Measurements from ENCODE around the gene SERPINA3. TPM values are rescaled to one million over a fixed set of nuclear protein-coding genes. Genes with fewer than 3 reads are reported as not detected.
"Not testable (repeated sequence)": the region's sequence is repeated elsewhere in the genome, so short reads cannot be mapped to it uniquely, and the experiment has no call there.

The SERPINA3 gene
- total RNA-seq, result 0.63 and 1.5 TPM in 2 replicates

GRCh38 chr14:94612174-94612573, at the start of gene SERPINA3:
Gene SERPINA3, plus strand, starts transcription at chr14:94612391. Its CDS starts 2,051 bp downstream, at chr14:94614442.
- DNase-seq (ENCODE audit: low read depth, low spot score), result no peak

GRCh38 chr14:94562941-94563883, 49.0 kb upstream of the SERPINA3 start:
- DNase-seq (ENCODE audit: low read depth, low spot score), result no peak

GRCh38 chr14:94564381-94564780, 47.8 kb upstream of the SERPINA3 start:
- no peak for DNase-seq (ENCODE audit: low read depth, low spot score)

GRCh38 chr14:94568186-94568585, 44.0 kb upstream of the SERPINA3 start:
- no peak for DNase-seq (ENCODE audit: low read depth, low spot score)

- no peak for DNase-seq (ENCODE audit: low read depth, low spot score)
Observed at GRCh38 chr14:94569381-94570001, 42.7 kb upstream of the SERPINA3 start.

- no peak for DNase-seq (ENCODE audit: low read depth, low spot score)
Observed at GRCh38 chr14:94570002-94570400, 42.2 kb upstream of the SERPINA3 start.

GRCh38 chr14:94570440-94570839, 41.8 kb upstream of the SERPINA3 start:
- DNase-seq (ENCODE audit: low read depth, low spot score), result no peak

GRCh38 chr14:94571395-94571794, 40.8 kb upstream of the SERPINA3 start:
- no peak for DNase-seq (ENCODE audit: low read depth, low spot score)

- peak; percentile 33 for DNase-seq (ENCODE audit: low read depth, low spot score)
Observed at GRCh38 chr14:94571950-94572349, 40.2 kb upstream of the SERPINA3 start.

- DNase-seq (ENCODE audit: low read depth, low spot score), result no peak
Observed at GRCh38 chr14:94572637-94573303, 39.4 kb upstream of the SERPINA3 start.

- no peak for DNase-seq (ENCODE audit: low read depth, low spot score)
Observed at GRCh38 chr14:94573475-94574277, 38.5 kb upstream of the SERPINA3 start.

- DNase-seq (ENCODE audit: low read depth, low spot score), result no peak
Observed at GRCh38 chr14:94574336-94574735, 37.9 kb upstream of the SERPINA3 start.

- no peak for DNase-seq (ENCODE audit: low read depth, low spot score)
Observed at GRCh38 chr14:94575730-94576585, 36.2 kb upstream of the SERPINA3 start.

- DNase-seq (ENCODE audit: low read depth, low spot score), result not testable (repeated sequence)
Observed at GRCh38 chr14:94577472-94577871, 34.7 kb upstream of the SERPINA3 start.

- DNase-seq (ENCODE audit: low read depth, low spot score), result no peak
Observed at GRCh38 chr14:94578712-94579111, 33.5 kb upstream of the SERPINA3 start.

- DNase-seq (ENCODE audit: low read depth, low spot score), result no peak
Observed at GRCh38 chr14:94581127-94581999, 30.8 kb upstream of the SERPINA3 start, which contains the start of gene SERPINA5. Gene SERPINA5, plus strand, starts transcription at chr14:94581426. Its CDS starts 5,937 bp downstream, at chr14:94587363.

- no peak for DNase-seq (ENCODE audit: low read depth, low spot score)
Observed at GRCh38 chr14:94582199-94582750, 29.9 kb upstream of the SERPINA3 start.

GRCh38 chr14:94582851-94583250, 29.3 kb upstream of the SERPINA3 start:
- DNase-seq (ENCODE audit: low read depth, low spot score), result no peak

- no peak for DNase-seq (ENCODE audit: low read depth, low spot score)
Observed at GRCh38 chr14:94583557-94583956, 28.6 kb upstream of the SERPINA3 start.

Measured in pulmonary artery endothelial cell (primary cell).